GM19397 (cell line): Measurements from ENCODE around the gene ZDHHC18.
"Not testable (repeated sequence)": the region's sequence is repeated elsewhere in the genome, so short reads cannot be mapped to it uniquely, and the experiment has no call there.

Experiments
- ATAC-seq: cut with Tn5 transposase; IDR thresholded peaks from one replicate; pipeline ENCODE4 v1.9.1; 2021; ENCODE audit warnings: mild to moderate bottlenecking, moderate library complexity; ENCODE audit not compliant: unreplicated experiment

ZDHHC18 gene

GRCh38 chr1:26857473-26858060, 31.1 kb downstream of the ZDHHC18 start:
- ATAC-seq = no peak

DNA sequence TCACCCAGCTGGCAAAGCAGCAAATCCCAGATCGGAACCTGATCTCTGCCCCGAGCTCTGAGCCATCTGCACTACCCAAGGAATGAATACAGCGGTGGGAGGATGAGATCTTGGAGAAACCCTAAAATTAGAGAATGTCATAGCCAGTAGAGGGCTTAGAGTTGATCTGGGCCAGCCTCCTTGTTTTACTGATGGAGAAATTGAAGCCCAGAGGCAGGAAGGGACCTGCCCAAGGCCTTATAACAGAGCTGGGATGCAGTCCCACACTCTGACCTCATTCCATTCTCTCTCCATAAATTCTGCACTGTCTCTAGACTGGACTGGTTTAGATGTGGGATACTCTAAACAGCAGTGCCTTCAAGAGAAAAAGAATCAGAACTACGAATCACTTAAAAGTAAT, 31.7 kb downstream of the ZDHHC18 start:
- no peak for ATAC-seq

- ATAC-seq = no peak
These were observed 32.6 kb downstream of the ZDHHC18 start for GRCh38 chr1:26858891-26859640.

GRCh38 chr1:26861286-26861701, 34.8 kb downstream of the ZDHHC18 start:
- ATAC-seq = no peak

GRCh38 chr1:26861889-26862378, 35.4 kb downstream of the ZDHHC18 start:
- no peak for ATAC-seq

- ATAC-seq = no peak
These were observed 36.5 kb downstream of the ZDHHC18 start, which contains the start of gene SFN for GRCh38 chr1:26862781-26863684. SFN (plus strand) TSS chr1:26863149; CDS start chr1:26863213, 64 bp downstream.

DNA sequence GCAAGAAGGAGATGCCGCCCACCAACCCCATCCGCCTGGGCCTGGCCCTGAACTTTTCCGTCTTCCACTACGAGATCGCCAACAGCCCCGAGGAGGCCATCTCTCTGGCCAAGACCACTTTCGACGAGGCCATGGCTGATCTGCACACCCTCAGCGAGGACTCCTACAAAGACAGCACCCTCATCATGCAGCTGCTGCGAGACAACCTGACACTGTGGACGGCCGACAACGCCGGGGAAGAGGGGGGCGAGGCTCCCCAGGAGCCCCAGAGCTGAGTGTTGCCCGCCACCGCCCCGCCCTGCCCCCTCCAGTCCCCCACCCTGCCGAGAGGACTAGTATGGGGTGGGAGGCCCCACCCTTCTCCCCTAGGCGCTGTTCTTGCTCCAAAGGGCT, 37.2 kb downstream of the ZDHHC18 start:
- no peak for ATAC-seq

DNA sequence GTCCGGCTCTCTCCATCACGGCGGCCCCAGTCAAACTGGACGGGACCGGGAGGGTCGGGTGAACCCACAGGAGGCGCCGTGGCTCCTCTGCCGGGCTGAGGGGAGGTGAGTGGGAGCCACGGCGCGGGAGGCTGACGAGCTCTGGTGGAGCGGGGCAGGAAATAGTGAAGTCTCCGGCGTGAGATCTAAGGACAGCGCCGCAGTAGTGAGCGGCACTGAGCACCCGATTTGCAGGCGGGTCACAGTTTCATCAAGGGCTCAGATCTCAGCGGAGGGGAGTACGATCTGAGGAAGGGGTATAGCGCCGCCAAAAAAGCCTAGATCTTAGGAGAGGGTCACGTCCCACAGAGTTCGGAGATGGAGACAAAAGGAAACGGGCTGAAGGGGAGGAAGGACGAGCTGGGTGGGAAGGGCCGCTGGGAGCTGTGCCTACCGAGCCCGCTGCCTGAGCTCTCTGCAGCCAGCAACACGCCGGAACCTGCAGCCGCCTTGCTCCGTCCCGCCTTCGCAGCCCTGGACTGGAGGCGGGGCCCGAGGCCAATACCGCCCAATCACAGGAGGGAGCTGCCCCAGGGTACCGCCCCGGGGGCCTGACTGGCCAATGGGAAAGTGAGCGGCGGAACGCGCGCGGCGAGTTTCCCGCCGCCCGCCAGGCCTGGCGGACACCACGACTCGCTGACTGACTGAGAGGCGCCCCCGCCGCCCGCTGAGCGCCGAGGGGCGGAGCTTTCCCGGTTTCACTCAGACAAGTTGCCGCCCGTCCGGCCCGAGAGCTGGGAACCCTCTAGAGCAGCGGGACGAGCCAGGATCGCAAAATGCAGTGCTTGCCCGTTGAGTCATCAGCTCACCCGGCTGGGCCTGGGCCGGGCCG, 38.4 kb downstream of the ZDHHC18 start:
- peak; percentile 90 for ATAC-seq

GRCh38 chr1:26873097-26873496, 46.6 kb downstream of the ZDHHC18 start:
- not testable (repeated sequence) for ATAC-seq

DNA sequence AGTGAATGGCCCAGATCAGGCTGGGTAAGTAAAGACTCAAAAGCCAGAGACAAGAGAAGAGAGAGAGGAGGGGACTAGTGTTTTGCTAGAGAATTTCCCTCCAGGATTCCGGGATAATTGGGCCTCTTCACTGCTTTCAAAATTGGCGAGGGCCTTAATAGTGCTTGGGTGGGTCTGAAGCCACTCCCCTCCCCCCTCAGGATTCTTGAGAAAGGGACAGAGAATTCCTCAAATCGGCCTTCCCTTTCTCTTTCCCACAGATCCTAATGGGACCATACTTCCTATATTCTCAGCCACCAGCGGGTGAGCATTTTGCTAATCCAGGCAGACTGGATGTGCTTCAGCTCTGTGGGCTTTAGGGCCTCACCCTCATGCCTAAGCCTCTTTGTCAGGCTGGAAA, 48.4 kb downstream of the ZDHHC18 start:
- ATAC-seq = no peak

DNA sequence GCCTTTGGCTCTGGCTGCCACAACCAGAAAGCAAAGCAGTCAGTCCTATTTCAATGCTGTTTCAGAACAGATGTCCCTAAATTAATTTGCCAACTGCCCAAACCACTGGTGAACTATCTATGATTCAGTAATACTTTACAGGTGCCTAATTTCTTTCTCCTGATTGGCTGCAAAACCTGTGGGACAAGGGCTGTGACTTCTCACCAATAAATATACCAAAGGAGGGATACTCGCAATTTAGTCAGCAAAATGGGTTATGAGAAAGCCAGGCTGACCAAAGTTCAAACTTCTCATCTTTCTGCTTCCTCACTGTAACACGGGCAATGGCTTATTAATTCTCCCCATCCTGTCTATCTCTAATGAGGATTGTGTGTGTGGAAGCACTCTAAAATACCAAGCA, 50.8 kb downstream of the ZDHHC18 start:
- no peak for ATAC-seq

- no peak for ATAC-seq
These were observed 53.3 kb downstream of the ZDHHC18 start for GRCh38 chr1:26879793-26880192.

DNA sequence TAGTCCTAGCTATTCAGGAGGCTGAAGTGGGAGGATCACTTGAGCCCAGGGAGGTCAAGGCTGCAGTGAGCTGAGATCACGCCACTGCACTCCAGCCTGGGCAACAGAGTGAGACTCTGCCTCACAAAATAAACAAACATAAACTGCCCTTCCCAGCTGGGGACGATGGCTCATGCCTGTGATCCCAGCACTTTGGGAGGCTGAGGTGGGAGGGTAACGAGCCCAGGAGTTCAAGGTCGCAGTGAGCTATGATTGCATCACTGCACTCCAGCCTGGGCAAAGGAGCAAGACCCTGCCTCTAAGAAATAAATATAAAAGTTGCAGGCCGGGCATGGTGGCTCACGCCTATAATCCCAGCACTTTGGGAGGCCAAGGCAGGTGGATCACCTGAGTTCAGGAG, 55.1 kb downstream of the ZDHHC18 start:
- not testable (repeated sequence) for ATAC-seq

DNA sequence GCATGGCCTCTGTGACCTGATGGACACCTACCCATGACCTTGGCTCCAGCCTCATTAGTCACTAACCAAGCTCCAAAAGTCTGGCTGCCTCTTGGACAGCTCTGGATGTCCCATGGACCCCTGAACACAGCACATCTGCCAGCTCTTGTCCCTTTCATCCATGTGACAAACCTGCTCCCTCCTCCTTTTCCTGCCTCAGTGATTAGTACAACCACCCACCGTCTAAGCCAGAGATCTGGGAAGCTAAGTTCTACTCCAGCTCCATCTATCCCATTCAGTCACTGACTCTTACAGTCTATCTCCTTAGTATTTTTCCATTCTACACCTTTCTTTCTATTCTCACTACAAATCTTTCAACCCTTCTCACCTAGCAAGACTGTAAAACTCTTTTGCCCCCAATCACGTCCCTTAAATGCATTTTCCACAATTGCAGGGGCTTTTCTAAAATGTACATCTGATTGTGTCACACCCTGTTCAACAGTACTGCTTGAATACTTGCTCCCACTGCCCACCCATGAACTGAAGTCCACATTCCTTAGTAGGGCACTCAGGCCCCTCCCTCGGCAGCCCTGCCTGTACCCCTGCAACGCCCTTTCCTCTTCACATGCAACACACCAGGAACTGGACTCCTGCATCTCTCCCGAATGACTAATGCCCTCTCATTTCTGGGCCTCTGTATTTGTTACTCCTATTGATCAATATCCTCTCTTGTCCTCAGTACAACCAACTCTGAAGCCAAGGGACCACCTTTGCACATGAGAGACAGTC, 56.4 kb downstream of the ZDHHC18 start:
- ATAC-seq = no peak

GRCh38 chr1:26887125-26887524, 60.6 kb downstream of the ZDHHC18 start:
- ATAC-seq = no peak

- ATAC-seq = no peak
These were observed 61.7 kb downstream of the ZDHHC18 start for GRCh38 chr1:26888231-26888630.

DNA sequence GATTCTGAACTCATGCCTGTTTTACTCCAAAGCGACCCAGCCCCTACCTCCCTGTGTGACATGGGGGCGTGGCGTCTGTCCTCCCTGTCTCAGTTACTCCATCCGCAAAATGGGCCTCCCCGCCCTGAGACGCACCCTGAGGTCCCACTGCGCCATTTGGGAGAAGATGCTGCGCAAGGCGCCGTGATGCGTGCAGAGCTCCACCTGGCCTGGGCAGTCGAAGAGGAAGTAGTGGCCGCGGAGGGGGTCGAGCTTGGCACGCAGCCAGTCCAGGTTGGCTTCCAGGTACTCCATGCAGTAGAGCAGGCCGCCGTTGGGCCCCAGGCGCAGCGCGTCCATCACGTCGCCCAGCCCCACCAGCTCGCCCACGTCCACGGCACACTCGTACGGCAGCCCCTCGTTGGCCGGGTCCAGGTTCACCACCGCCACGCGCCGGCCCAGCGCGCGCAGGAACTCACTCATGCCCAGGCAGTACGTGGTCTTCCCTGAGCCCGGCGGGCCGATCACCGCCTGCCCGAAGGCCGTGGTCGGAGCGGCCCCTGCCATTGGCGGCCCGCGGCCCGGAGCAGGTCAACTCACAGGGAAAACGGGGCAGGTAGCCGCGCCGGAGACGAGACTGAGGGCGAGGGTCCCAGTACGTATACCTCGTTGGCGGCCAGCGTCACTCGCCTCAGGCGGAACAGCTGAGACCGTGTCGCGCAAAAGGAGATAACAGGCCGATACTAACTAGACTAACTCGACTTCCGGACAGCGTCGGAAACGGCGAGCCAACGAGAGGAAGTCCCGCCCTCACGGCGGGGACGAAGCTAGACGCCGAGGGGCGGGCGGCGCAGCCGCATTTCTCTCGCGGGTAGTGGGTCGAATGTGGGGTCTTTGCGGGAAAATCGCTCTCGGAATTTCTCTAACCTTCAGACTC, 63.3 kb downstream of the ZDHHC18 start, which contains the start of gene GPN2:
GPN2 (minus strand) TSS at position 733 of the 916 bp plus-strand sequence; CDS start at position 546, 187 bp downstream.
- ATAC-seq = peak; percentile 82

DNA sequence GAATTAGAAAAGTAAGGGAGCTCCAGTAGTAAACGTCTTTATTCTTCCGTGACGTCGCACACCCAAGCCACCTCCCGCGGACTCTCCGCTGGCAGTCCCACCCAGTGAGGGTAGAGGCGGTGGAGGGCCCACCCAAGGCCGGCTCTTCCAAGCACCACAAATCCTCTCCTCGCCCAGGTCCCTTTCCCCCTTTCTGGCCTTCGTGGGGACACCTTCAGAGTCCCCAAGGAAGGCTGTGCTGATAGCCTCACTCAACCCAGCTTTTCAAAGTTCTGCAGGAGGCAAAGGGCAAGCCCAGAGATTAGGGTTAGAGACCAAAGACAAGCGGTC, 63.9 kb downstream of the ZDHHC18 start:
- peak; percentile 27 for ATAC-seq

DNA sequence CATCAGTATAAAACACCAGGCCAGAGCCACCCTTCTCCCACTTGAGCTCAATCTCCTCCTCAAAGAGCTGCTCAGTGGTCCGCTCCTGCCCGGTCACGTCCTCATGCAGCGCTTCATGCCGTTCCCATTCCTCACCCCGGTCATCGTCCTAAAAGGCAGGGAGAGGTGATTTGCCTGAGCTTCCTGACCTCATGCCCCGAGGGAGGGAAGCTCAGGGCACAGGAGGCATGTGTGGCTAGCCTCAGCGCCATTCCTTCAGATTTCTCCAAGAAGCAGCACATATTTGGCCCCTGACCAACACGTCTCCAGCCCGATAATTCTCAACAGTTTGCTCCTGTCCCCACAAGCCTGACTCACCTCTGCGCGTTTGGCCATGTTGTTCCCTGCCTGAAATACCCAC, 67.8 kb downstream of the ZDHHC18 start:
- ATAC-seq = no peak
